SJSA1 (cell line): ENCODE data around the gene PTP4A2. TPM values are rescaled to one million over a fixed set of nuclear protein-coding genes. Genes with fewer than 3 reads are reported as not detected.
"Not testable (repeated sequence)": the region's sequence is repeated elsewhere in the genome, so short reads cannot be mapped to it uniquely, and the experiment has no call there.

Experiments used
- DNase-seq, 2 experiments: peaks; one replicate each; pipeline ENCODE4 v3.0.0-alpha.2; 2015 to 2020; ENCODE audit warnings: low spot score in 2 of 2, low read depth in 1 of 2
- H3K27ac ChIP-seq: fragments of 250-450 bp; sonication (Bioruptor Pico); 2 replicates; pipeline ENCODE4 v1.5.1; 2020; ENCODE audit warnings: mild to moderate bottlenecking, moderate library complexity
- H3K27me3 ChIP-seq: fragments of 250-450 bp; sonication (Bioruptor Pico); replicated peaks from 2 replicates; pipeline ENCODE4 v1.5.1; 2020; ENCODE audit warnings: mild to moderate bottlenecking, moderate library complexity
- H3K36me3 ChIP-seq: fragments of 250-450 bp; sonication (Bioruptor Pico); 2 replicates; pipeline ENCODE4 v1.5.1; 2020; ENCODE audit warnings: mild to moderate bottlenecking
- H3K4me1 ChIP-seq: fragments of 250-450 bp; sonication (Bioruptor Pico); replicated peaks from 2 replicates; pipeline ENCODE4 v1.6.1; 2021; ENCODE audit warnings: mild to moderate bottlenecking
- H3K4me3 ChIP-seq: fragments of 250-450 bp; sonication (Bioruptor Pico); 2 replicates; pipeline ENCODE4 v1.5.1; 2020; ENCODE audit warnings: mild to moderate bottlenecking
- H3K9me3 ChIP-seq: fragments of 250-450 bp; sonication (Bioruptor Pico); replicated peaks from 2 replicates; pipeline ENCODE4 v1.5.1; 2020; ENCODE audit warnings: mild to moderate bottlenecking
- total RNA-seq: library from RNA; depleted of rRNA; stranded (reverse); fragments of >200 nt; shearing (Covaris generic); gene quantifications from 2 replicates; pipeline ENCODE4 v1.2.3, GENCODE V29; 2014

PTP4A2 gene
- total RNA-seq, 1 experiment from 2014 or later, result 287 TPM

GRCh38 chr1:31925824-31926223, 12.3 kb downstream of the PTP4A2 start:
- H3K4me1 ChIP-seq, result peaks cover 15% of the 10 kb centered on the region
- DNase-seq, result not testable (repeated sequence)

GRCh38 chr1:31924839-31925238, 13.3 kb downstream of the PTP4A2 start:
- H3K27ac ChIP-seq, result no peak overlapping the region
- no peak for DNase-seq
- no peaks in the 10 kb centered on the region for H3K27me3 ChIP-seq
- peaks cover 5% of the 10 kb centered on the region for H3K4me1 ChIP-seq
- H3K4me3 ChIP-seq, result no peak overlapping the region
- H3K36me3 ChIP-seq, result peaks cover 15% of the 10 kb centered on the region
- H3K9me3 ChIP-seq, result no peaks in the 10 kb centered on the region

More at GRCh38 chr1:31925824-31926223, 12.3 kb downstream of the PTP4A2 start:
- H3K4me3 ChIP-seq, H3K27me3 ChIP-seq, H3K27ac ChIP-seq, H3K9me3 ChIP-seq: not testable (repeated sequence)
- H3K36me3 ChIP-seq, result peaks cover 12% of the 10 kb centered on the region

DNA sequence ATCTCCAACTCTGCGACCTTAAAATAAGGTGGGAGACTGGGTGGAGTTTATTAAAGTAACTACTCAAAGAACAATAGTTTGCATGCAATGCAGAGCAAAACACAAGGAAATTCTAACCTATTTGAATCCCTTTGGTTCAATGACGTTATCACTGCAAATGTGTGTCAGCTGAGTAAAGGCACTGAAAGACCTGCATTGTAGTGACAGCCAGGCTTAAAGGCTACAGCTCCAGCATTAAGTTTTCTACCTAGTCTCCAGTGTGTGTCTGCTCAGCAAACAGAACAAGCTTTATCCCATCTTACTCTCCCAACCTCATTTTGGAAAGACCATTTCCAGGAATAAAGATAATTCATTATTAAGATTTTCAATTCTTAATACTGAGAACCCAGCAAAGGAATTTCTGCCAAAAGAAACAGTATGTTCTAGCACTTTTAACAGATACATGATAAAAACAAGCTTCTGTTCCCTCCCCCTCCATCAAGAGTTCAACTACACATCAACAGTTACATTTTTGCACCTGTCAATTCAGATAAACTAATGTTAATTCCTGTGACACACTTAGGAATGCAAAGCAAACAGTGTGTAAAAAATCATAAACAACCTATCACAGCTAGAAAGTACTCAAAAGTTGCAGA, 14.2 kb downstream of the PTP4A2 start:
- Histone ChIP-seq H3K9me3 (no peaks in the 10 kb centered on the region), H3K36me3 (peaks cover 14% of the 10 kb centered on the region), H3K27me3 (no peaks in the 10 kb centered on the region), H3K27ac (no peak overlapping the region), H3K4me3 (no peak overlapping the region), H3K4me1 (peaks cover 3% of the 10 kb centered on the region)
- no peak for DNase-seq

DNA sequence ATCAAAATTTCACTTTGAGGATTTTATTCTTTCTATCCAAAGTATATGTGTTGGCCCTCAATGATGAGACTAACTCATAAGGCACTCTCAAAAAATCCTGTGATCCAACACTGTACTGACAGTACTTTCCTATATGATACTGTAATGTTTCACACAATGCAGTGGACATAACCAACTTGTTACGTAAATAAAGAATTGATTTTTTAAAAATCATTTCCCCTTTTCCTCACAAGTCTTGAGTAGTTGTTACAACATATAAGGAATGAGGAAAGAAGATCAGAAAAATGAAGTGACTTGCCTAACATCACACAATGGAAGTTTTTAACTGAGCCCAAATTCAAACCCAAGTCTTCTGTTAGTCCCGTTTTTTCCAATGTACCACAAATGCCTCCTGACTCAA, 17.2 kb downstream of the PTP4A2 start:
- H3K9me3 ChIP-seq, result no peaks in the 10 kb centered on the region
- H3K36me3 ChIP-seq, result peaks cover 42% of the 10 kb centered on the region
- peaks cover 3% of the 10 kb centered on the region for H3K4me1 ChIP-seq
- no peaks in the 10 kb centered on the region for H3K27me3 ChIP-seq
- H3K4me3 ChIP-seq, result no peak overlapping the region
- DNase-seq, result no peak
- H3K27ac ChIP-seq, result no peak overlapping the region

GRCh38 chr1:31919591-31919990, 18.6 kb downstream of the PTP4A2 start:
- Histone ChIP-seq H3K27ac (no peak overlapping the region), H3K36me3 (peaks cover 52% of the 10 kb centered on the region), H3K4me3 (no peak overlapping the region), H3K27me3 (no peaks in the 10 kb centered on the region), H3K9me3 (no peaks in the 10 kb centered on the region), H3K4me1 (peaks cover 3% of the 10 kb centered on the region)
- no peak for DNase-seq

DNA sequence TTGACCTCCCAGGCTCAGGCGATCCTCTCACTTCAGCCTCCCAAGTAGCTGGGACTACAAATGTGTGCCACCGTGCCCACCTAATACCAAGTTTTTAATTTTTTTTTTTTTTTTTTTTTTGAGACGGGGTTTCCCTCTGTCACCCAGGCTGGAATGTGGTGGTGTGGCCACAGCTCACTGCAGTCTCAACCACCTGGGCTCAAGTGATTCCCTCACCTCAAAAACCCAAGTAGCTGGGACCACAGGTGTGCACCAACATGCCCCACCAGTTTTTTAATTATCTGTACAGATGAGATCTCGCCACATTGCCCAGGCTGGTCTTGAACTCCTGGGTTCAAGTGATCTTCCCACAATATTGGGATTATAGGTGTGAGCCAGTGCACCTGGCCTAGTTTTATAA, 22.7 kb downstream of the PTP4A2 start:
- H3K36me3 ChIP-seq, result peaks cover 87% of the 10 kb centered on the region
- no peak for DNase-seq
- no peaks in the 10 kb centered on the region for H3K4me1 ChIP-seq
- no peaks in the 10 kb centered on the region for H3K9me3 ChIP-seq
- no peak overlapping the region for H3K4me3 ChIP-seq
- H3K27ac ChIP-seq, result no peak overlapping the region
- no peaks in the 10 kb centered on the region for H3K27me3 ChIP-seq

- Histone ChIP-seq H3K9me3 (no peaks in the 10 kb centered on the region), H3K4me1 (no peaks in the 10 kb centered on the region), H3K27ac (no peak overlapping the region), H3K4me3 (no peak overlapping the region), H3K36me3 (peaks cover 98% of the 10 kb centered on the region), H3K27me3 (no peaks in the 10 kb centered on the region)
- no peak for DNase-seq
These were observed 24.2 kb downstream of the PTP4A2 start for GRCh38 chr1:31913968-31914367.

DNA sequence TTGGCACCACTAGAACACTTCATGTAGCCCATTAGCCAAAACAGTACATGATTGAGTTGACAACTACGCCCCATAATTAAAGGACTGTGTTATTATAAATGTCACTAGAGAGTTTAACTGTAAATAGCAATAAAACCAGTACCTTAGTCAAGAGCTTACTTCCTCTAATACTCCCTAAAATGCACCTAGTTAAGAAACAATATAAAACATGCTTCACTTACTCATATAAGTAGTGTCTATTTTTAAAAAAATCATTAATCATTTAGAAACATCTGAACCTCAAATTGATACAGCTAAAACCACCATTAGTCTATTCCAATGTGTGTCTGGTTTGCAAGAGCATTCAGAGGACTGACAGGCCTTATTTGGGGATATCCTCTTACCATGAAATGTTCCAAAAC, 25.3 kb downstream of the PTP4A2 start:
- H3K36me3 ChIP-seq, result peaks cover 95% of the 10 kb centered on the region
- H3K9me3 ChIP-seq, result no peaks in the 10 kb centered on the region

GRCh38 chr1:31911994-31912780, 26.0 kb downstream of the PTP4A2 start:
- Histone ChIP-seq H3K27ac (no peak overlapping the region), H3K9me3 (no peaks in the 10 kb centered on the region), H3K4me1 (no peaks in the 10 kb centered on the region), H3K27me3 (no peaks in the 10 kb centered on the region), H3K4me3 (no peak overlapping the region), H3K36me3 (peaks cover 94% of the 10 kb centered on the region)
- DNase-seq, result no peak

More for the DNA sequence above, 25.3 kb downstream of the PTP4A2 start:
- H3K27me3 ChIP-seq, result no peaks in the 10 kb centered on the region
- H3K27ac ChIP-seq, result no peak overlapping the region
- DNase-seq, result no peak
- H3K4me3 ChIP-seq, result no peak overlapping the region
- no peaks in the 10 kb centered on the region for H3K4me1 ChIP-seq

GRCh38 chr1:31910933-31911332, 27.2 kb downstream of the PTP4A2 start:
- Histone ChIP-seq H3K36me3 (peaks cover 95% of the 10 kb centered on the region), H3K9me3 (no peaks in the 10 kb centered on the region), H3K4me3 (no peak overlapping the region), H3K4me1 (no peaks in the 10 kb centered on the region), H3K27ac (no peak overlapping the region), H3K27me3 (no peaks in the 10 kb centered on the region)
- no peak for DNase-seq

- H3K27me3 ChIP-seq, result no peaks in the 10 kb centered on the region
- no peak overlapping the region for H3K27ac ChIP-seq
- H3K9me3 ChIP-seq, result no peaks in the 10 kb centered on the region
- H3K4me3 ChIP-seq, result no peak overlapping the region
- DNase-seq, result no peak
- peaks cover 95% of the 10 kb centered on the region for H3K36me3 ChIP-seq
- H3K4me1 ChIP-seq, result no peaks in the 10 kb centered on the region
These were observed 28.5 kb downstream of the PTP4A2 start for GRCh38 chr1:31909691-31910090.

DNA sequence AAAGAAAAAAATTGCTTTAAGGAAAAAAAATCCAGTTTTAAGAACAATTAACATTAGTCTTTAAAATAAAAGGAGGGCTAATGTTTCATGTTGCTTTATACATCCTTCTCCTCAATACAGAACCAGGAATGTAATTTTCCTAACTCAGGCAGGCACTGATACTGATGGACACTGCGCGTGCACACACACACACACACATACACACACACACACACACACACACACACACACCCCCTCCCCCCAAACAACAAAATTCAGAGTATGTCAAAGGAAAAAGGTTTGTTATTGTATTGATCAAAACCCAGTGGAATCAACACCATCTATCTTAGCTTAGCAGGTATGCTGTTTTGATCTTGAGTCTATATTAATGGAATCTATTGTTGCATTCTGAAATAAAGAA, 31.6 kb downstream of the PTP4A2 start:
- no peaks in the 10 kb centered on the region for H3K27me3 ChIP-seq
- no peak overlapping the region for H3K27ac ChIP-seq
- peaks cover 67% of the 10 kb centered on the region for H3K36me3 ChIP-seq
- H3K9me3 ChIP-seq, result no peaks in the 10 kb centered on the region
- no peaks in the 10 kb centered on the region for H3K4me1 ChIP-seq
- no peak for DNase-seq
- H3K4me3 ChIP-seq, result no peak overlapping the region

GRCh38 chr1:31905681-31906080, 32.5 kb downstream of the PTP4A2 start:
- Histone ChIP-seq H3K36me3 (peaks cover 58% of the 10 kb centered on the region), H3K27ac (no peak overlapping the region), H3K4me3 (no peak overlapping the region), H3K27me3 (no peaks in the 10 kb centered on the region), H3K9me3 (no peaks in the 10 kb centered on the region; the same call in 1 of the 2 replicates), H3K4me1 (no peaks in the 10 kb centered on the region)
- DNase-seq, result no peak

- no peak for DNase-seq
- no peaks in the 10 kb centered on the region for H3K4me1 ChIP-seq
- H3K9me3 ChIP-seq, result no peaks in the 10 kb centered on the region; the same call in 1 of the 2 replicates
- H3K4me3 ChIP-seq, result no peak overlapping the region
- no peak overlapping the region for H3K27ac ChIP-seq
- peaks cover 52% of the 10 kb centered on the region for H3K36me3 ChIP-seq
- H3K27me3 ChIP-seq, result no peaks in the 10 kb centered on the region
These were observed 33.1 kb downstream of the PTP4A2 start for GRCh38 chr1:31905093-31905509.
